T-helper 22 cell (primary cell): ENCODE results near the gene PRPF39.
"Not testable (repeated sequence)": the region's sequence is repeated elsewhere in the genome, so short reads cannot be mapped to it uniquely, and the experiment has no call there.

Experiments used
- DNase-seq: peaks from one replicate; pipeline ENCODE4 v3.0.0-alpha.2; 2020; ENCODE audit warnings: low read depth

PRPF39 gene, protein sequence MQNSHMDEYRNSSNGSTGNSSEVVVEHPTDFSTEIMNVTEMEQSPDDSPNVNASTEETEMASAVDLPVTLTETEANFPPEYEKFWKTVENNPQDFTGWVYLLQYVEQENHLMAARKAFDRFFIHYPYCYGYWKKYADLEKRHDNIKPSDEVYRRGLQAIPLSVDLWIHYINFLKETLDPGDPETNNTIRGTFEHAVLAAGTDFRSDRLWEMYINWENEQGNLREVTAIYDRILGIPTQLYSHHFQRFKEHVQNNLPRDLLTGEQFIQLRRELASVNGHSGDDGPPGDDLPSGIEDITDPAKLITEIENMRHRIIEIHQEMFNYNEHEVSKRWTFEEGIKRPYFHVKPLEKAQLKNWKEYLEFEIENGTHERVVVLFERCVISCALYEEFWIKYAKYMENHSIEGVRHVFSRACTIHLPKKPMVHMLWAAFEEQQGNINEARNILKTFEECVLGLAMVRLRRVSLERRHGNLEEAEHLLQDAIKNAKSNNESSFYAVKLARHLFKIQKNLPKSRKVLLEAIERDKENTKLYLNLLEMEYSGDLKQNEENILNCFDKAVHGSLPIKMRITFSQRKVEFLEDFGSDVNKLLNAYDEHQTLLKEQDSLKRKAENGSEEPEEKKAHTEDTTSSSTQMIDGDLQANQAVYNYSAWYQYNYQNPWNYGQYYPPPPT

GRCh38 chr14:45083976-45084722 is at the start of gene PRPF39:
TSS of gene PRPF39 (plus strand) at chr14:45084116. CDS start at chr14:45095240, 11,124 bp downstream.
- peak; percentile 92 for DNase-seq

- DNase-seq = no peak
Observed at GRCh38 chr14:45034730-45035129, 49.2 kb upstream of the PRPF39 start.

GRCh38 chr14:45038256-45038655 is 45.7 kb upstream of the PRPF39 start:
- no peak for DNase-seq

DNA sequence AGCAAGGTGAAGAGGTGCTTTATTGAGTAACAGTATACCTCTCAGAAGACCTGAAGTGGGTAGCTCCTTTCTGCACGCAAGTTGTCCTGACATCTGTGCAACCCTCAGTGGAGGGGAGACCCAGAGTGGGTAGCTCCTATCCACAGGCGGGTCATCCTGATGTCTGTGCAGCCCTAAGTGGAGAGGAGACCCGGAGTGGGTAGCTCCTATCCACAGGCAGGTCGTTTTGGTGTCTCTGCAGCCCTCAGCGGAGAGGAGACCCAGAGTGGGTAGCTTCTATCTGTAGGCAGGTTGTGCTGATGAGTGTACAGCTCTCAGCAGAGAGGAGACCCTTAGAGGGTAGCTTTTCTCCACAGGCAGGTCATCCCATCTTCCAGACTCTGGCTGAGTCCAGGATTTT is 45.1 kb upstream of the PRPF39 start:
- no peak for DNase-seq

DNA sequence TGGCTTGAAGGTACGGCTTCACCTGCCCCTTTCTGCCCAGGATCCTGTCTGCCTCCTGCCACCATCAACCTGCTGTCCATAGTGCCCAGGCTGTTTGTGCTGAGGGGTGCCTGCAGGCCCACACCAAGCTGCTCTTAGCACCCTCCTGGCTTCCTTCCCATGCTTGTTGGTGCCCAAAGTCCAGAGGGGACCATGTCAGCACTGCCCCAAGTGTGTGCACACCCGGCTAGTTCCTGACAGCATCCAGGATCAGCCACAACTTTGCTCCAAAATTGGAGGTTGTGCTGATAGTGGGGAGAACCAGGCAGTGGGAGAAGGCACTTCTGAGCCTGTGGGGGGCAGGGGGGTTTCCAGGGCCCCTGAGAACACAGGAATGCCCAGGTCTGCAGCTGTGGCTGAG is 44.5 kb upstream of the PRPF39 start:
- no peak for DNase-seq

DNA sequence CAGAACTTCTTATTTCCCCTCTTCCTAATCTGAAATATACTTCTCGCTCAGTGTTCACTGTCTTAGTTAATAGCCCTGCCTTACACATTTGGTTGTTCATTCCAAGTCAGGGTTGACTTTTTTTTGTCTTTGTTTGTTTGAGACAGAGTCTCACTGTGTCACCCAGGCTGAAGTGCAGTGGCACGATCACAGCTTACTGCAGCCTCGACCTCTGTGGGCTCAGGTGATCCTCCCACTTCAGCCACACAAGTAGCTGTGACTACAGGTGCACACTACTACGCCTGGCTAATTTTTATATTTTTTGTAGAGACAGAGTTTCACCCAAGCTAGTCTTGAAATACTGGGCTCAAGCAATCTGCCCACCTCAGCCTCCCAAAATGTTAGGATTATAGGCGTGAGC is 42.3 kb upstream of the PRPF39 start:
- DNase-seq = no peak

DNA sequence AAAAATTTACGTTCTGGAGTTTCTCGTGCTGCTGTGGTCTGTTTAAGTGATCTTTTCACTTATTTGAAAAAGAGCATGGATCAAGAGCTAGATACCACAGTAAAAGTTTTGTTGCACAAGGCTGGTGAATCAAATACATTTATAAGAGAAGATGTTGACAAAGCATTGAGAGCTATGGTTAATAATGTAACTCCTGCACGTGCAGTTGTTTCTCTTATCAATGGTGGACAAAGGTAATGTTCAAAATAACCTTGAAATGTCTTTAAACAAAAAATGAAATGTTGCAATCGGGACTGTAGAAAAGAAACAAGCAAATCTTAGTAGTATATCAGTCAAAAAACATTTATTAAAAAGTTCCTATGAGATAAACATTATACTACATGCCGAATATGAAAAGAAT is 39.3 kb upstream of the PRPF39 start:
- DNase-seq = no peak

GRCh38 chr14:45048385-45048784 is 35.5 kb upstream of the PRPF39 start:
- no peak for DNase-seq

- no peak for DNase-seq
Observed at GRCh38 chr14:45051180-45051579, 32.7 kb upstream of the PRPF39 start.

DNA sequence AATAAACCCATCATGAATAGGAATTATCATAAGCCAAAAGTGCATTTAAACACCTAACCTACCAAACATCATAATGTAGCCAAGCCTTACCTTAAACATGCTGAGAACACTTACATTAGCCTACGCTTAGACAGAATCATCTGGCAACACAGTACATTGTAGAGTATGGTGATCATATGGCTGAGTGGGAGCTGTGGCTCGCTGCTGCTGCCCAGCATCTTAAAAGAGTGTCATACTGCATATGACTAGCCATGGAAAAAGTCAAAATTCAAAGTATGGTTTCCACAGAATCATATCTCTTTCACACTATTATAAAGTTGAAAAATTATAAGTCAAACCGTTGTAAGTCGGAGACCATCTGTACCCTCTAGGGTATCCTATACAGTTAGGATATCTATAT is 32.0 kb upstream of the PRPF39 start:
- no peak for DNase-seq

- no peak for DNase-seq
Observed at GRCh38 chr14:45057349-45057748, 26.6 kb upstream of the PRPF39 start.

GRCh38 chr14:45057881-45058364 is 26.0 kb upstream of the PRPF39 start:
- DNase-seq = no peak

DNA sequence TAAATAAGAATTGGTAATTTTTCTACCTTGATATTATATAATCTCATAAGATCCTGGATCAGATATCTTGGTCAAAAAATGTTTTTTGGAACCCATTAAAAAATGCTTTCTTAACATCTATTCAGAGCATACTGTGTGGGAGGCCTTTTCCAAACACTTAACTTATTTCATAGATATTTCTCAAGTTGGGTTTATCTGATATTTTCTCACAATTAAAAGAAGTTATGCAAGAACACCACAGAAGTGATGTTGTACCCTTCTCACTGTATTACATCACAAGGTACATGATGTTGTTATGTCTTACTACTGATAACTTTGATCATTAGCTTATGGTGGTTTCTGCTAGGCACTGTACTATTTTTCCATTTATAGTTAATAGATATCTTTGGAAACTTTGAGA is 23.4 kb upstream of the PRPF39 start:
- DNase-seq = no peak

- DNase-seq = no peak
Observed at GRCh38 chr14:45065540-45065939, 18.4 kb upstream of the PRPF39 start.

- DNase-seq = no peak
Observed at GRCh38 chr14:45065956-45066355, 18.0 kb upstream of the PRPF39 start.

DNA sequence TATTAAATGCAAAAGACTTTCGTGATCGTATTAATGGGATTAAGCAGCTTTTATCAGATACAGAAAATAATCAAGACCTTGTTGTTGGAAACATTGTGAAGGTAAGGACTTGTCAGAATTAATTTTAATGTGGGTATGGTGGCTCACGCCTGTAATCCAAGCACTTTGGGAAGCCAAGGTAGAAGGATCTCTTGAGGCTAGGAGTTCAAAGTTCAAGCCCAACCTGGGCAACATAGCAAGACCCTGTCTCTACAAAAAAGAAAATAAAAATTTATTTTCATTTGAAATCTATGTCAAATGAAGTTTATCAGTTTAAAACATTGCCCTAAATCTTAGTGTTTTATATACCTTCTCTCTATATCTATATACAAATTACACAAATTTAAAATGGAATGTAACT is 17.2 kb upstream of the PRPF39 start:
- no peak for DNase-seq

DNA sequence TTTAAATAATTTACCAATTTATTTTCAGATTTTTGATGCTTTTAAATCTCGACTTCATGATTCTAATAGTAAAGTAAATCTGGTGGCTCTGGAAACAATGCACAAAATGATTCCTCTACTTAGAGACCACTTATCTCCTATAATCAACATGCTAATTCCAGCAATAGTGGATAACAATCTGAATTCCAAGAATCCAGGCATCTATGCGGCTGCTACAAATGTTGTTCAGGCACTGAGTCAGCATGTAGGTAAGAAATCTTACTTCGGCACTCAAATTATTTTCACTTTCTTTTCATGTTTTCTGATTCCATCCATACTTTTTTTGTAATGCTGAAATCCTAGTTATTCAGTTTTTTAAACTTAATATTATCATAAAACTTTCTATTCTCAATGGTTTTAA is 15.5 kb upstream of the PRPF39 start:
- no peak for DNase-seq

DNA sequence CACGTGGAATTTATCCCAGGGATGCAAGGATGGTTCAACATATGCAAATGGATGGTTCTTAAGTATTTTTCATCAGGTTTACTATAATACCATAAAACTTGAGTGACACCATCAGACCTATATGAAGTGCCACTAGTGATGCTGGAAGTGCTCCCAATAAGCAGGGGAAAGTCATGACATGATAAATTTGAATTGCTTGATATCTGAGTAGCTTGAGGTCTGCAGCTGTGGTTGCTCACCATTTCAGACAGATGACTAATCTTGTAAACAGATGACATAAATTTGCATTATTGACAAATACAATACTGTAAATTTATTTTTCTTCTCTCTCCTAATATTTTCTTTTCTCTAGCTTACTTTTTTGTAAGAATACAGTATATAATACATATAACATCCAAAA is 13.7 kb upstream of the PRPF39 start:
- DNase-seq = no peak

DNA sequence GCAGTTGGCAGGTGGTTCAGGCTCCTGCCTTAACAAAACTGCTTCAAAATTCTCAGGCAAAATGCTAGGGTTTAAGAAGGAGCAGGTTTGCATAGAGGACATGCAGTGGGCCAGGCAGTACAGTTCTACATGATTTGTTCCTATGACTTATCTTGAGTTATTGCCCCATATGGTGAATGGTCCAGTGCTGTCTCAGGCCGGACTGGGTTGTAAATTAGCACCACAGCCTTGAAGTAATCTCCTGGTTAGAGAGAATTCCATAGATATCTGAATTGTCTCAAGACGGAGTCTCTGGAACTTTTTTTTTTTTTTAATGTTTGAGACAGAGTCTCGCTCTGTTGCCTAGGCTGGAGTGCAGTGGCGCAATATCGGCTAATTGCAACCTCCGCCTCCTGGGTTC is 11.8 kb upstream of the PRPF39 start:
- no peak for DNase-seq

- no peak for DNase-seq
Observed at GRCh38 chr14:45073231-45073879, 10.6 kb upstream of the PRPF39 start.

GRCh38 chr14:45078323-45078722 is 5.6 kb upstream of the PRPF39 start:
- DNase-seq = no peak

DNA sequence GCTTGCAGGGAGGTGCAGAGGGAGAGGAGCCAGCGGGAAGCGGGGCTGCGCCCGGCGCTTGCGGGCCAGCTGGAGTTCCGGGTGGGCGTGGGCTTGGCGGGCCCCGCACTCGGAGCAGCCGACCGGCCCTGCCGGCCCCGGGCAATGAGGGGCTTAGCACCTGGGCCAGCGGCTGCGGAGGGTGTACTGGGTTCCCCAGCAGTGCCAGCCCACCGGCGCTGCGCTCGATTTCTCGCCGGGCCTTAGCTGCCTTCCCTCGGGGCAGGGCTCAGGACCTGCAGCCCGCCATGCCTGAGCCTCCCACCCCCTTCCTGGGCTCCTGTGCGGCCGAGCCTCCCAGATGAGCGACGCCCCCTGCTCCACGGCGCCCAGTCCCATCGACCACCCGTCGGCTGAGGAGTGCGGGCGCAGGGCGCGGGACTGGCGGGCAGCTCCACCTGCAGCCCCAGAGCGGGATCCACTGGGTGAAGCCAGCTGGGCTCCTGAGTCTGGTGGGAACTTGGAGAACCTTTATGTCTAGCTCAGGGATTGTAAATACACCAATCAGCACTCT is 3.4 kb upstream of the PRPF39 start:
- not testable (repeated sequence) for DNase-seq
